Transverse colon (tissue), 4 donors: ENCODE results near the gene SLC35F6. TPM values are rescaled to one million over a fixed set of nuclear protein-coding genes. Genes with fewer than 3 reads are reported as not detected.

Experiments
- DNase-seq: peaks from one replicate; pipeline ENCODE4 v3.0.0-alpha.2; 2019
- H3K27ac ChIP-seq, 4 donors: fragments of 200-600 bp; sonication (generic); 2 replicates each; pipeline ENCODE4 v1.5.1; 2016 to 2018; ENCODE audit warnings: inconsistent platforms in 4 of 4
- H3K27me3 ChIP-seq: fragments of 200-600 bp; sonication (generic); 2 replicates; pipeline ENCODE4 v1.5.1; 2017; ENCODE audit warnings: inconsistent platforms
- H3K36me3 ChIP-seq, 4 donors: fragments of 200-600 bp; sonication (generic); 2 replicates each; pipeline ENCODE4 v1.5.1; 2017 to 2019; ENCODE audit warnings: inconsistent platforms in 4 of 4
- H3K4me1 ChIP-seq, 4 donors: fragments of 200-600 bp; sonication (generic); 2 replicates each; pipeline ENCODE4 v1.5.1; 2017 to 2020; ENCODE audit warnings: inconsistent platforms in 4 of 4
- H3K4me3 ChIP-seq, 4 donors: fragments of 200-600 bp; sonication (generic); 1 replicate in 1 of 4; 2 replicates in 3 of 4; pipeline versions ENCODE4 v1.5.1 to v1.6.1; 2017 to 2019; ENCODE audit warnings: inconsistent platforms in 4 of 4
- H3K9me3 ChIP-seq, 2 donors: fragments of 200-600 bp; sonication (generic); 2 replicates each; pipeline ENCODE4 v1.5.1; 2017 to 2019; ENCODE audit warnings: inconsistent platforms in 2 of 2
- EP300 ChIP-seq: sonication (generic); formaldehyde crosslinking; IDR thresholded peaks from one replicate; pipeline ENCODE4 v1.6.1; 2017; ENCODE audit warnings: antibody characterized with exemption, low read depth
- POLR2A ChIP-seq: fragments of 450-650 bp; IDR thresholded peaks from one replicate; pipeline ENCODE4 v1.6.1; 2016; ENCODE audit warnings: antibody characterized with exemption, mild to moderate bottlenecking, moderate library complexity
- POLR2AphosphoS5 ChIP-seq, 3 donors: sonication (generic); formaldehyde crosslinking; IDR thresholded peaks; one replicate each; pipeline ENCODE4 v1.6.1; 2016; ENCODE audit warnings: antibody characterized with exemption in 3 of 3
- WGBS, 2 donors: methylation state at CpG; one replicate each; pipeline ENCODE4 v1.1.5; 2018; ENCODE audit warnings: low coverage in 1 of 2; 5-methylcytosine and 5-hydroxymethylcytosine counted together
- in situ Hi-C, 4 donors: fragments of 200-750 bp; cut with MboI; loops; one replicate each; pipeline versions ENCODE4 v1.15.0 to v1.15.1; 2017; ENCODE audit warnings: low sequenced_read_pairs in 3 of 4, low pct_ligation_motif_present in 1 of 4, low pct_unique_long_range_greater_than_20kb in 1 of 4
- intact Hi-C: fragments of 100-400 bp; cut with DNase I; formaldehyde crosslinking; loops from one replicate; pipeline ENCODE4 v1.15.1; 2023; ENCODE audit warnings: low total_unique reads
- total RNA-seq, 4 donors: library from RNA; depleted of rRNA; stranded (reverse); fragments of >200 nt; gene quantifications; one replicate each; pipeline ENCODE4 v1.1.0, GENCODE V29; 2016
- TF ChIP-seq, protein P1 (sequence below), 5 experiments: fragments of 200-600 bp in 3 of 5; fragments of 450-650 bp in 2 of 5; sonication (generic) in 3 of 5; IDR thresholded peaks; 1 replicate in 2 of 5; 2 replicates in 3 of 5; pipeline ENCODE4 v1.5.1; 2016 to 2017; ENCODE audit warnings: antibody characterized with exemption in 5 of 5, inconsistent platforms in 3 of 5, mild to moderate bottlenecking in 2 of 5, moderate library complexity in 1 of 5

Gene SLC35F6
- total RNA-seq, 4 donors from 2014 or later: 23.3 to 36.3 (median 33.3) TPM

DNA sequence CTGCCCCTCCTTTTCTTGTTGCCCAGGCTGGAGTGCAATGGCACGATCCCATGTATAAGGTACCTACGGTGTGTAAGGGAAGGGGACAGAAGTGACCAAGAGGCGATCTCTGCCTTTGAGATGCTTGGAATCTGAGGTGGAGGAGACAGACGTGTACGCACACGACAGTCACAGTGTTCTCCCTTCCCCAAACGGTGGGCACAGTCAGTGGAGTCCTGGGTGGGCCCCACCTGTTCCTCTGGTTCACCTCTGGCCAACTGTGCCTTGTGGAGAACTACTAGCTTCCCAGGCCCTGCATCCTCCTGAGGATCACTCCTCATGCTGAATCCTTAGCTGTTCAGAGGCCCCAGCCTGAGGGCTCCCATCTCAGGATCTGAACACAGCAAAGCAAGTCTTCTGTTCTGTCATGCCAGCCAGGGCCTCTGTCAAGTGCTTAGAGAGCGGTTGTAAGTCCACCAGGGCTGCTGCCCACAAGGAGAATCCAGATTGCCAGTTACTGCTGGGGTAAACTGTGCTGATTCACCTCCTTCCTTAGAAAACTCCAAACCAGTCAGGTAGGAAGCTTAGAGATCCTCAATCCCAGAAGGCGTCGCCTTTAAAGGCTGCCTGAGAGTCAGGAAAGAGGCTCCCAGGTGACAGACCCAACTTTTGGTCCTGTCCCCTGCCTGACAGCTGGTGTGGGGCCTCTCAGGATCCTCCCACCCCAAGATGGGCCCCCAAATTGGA lies 1.6 kb downstream of the SLC35F6 start:
- TF ChIP-seq EP300: no peak
- TF ChIP-seq POLR2AphosphoS5 (IDR thresholded peaks at IDR 0.05): no peak
- TF ChIP-seq, protein P1, sequence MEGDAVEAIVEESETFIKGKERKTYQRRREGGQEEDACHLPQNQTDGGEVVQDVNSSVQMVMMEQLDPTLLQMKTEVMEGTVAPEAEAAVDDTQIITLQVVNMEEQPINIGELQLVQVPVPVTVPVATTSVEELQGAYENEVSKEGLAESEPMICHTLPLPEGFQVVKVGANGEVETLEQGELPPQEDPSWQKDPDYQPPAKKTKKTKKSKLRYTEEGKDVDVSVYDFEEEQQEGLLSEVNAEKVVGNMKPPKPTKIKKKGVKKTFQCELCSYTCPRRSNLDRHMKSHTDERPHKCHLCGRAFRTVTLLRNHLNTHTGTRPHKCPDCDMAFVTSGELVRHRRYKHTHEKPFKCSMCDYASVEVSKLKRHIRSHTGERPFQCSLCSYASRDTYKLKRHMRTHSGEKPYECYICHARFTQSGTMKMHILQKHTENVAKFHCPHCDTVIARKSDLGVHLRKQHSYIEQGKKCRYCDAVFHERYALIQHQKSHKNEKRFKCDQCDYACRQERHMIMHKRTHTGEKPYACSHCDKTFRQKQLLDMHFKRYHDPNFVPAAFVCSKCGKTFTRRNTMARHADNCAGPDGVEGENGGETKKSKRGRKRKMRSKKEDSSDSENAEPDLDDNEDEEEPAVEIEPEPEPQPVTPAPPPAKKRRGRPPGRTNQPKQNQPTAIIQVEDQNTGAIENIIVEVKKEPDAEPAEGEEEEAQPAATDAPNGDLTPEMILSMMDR (IDR thresholded peaks at IDR 0.05): no peak
- no peak for TF ChIP-seq POLR2A
- 84% methylated on average over 9 of the region's 10 CpGs; no CpG with 5 or more reads in 1 of the 2 donors for WGBS, 2 donors
- Histone ChIP-seq H3K9me3 (no peaks in the 10 kb centered on the region), H3K4me1 (peaks cover 11 to 64% (median 25%) of the 10 kb centered on the region in 4 donors), H3K36me3 (no peaks in the 10 kb centered on the region), H3K27ac (peak overlapping the region; percentile 87 to 94 (median 88)), H3K4me3 (peak overlapping the region in 1 of 4 donors; percentile 78), H3K27me3 (no peaks in the 10 kb centered on the region)
- no peak for DNase-seq
- in situ Hi-C loops (no loop called here), intact Hi-C loops (no loop called here)

DNA sequence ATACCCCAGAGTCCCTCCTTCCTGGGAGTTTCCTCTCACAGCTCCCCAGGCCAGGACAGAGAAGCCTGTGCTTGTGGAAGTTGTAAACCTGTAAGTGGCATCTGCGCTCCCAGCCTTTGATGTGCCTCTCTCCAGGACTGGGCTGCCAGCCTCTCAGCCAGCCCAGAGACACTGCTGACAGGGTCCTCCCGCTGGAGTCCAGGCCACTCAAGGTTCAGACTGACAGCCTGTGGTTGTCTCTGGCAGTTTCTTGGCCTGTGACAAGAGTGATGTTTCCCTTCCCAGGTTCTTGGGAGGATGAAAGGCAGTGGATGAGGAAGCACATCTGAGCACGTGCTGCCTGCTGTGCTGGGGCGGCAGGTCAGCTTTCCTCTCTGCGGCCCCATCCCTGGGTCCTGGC lies 3.0 kb downstream of the SLC35F6 start:
- no peak for DNase-seq
- TF ChIP-seq EP300 (no peak), POLR2AphosphoS5 (IDR thresholded peaks at IDR 0.05) (no peak), POLR2A (no peak)
- TF ChIP-seq, protein P1 (IDR thresholded peaks at IDR 0.05): no peak
- Histone ChIP-seq H3K27me3 (no peaks in the 10 kb centered on the region), H3K36me3 (no peaks in the 10 kb centered on the region), H3K9me3 (no peaks in the 10 kb centered on the region), H3K4me3 (no peak overlapping the region), H3K4me1 (peaks cover 26 to 79% (median 40%) of the 10 kb centered on the region in 4 donors), H3K27ac (peak overlapping the region in 3 of 4 donors; percentile 4 to 83 (median 29))
- intact Hi-C loops: no loop called here
- in situ Hi-C loops: no loop called here
- 69% methylated on average over 5 of the region's 5 CpGs; no CpG with 5 or more reads in 1 of the 2 donors for WGBS, 2 donors

DNA sequence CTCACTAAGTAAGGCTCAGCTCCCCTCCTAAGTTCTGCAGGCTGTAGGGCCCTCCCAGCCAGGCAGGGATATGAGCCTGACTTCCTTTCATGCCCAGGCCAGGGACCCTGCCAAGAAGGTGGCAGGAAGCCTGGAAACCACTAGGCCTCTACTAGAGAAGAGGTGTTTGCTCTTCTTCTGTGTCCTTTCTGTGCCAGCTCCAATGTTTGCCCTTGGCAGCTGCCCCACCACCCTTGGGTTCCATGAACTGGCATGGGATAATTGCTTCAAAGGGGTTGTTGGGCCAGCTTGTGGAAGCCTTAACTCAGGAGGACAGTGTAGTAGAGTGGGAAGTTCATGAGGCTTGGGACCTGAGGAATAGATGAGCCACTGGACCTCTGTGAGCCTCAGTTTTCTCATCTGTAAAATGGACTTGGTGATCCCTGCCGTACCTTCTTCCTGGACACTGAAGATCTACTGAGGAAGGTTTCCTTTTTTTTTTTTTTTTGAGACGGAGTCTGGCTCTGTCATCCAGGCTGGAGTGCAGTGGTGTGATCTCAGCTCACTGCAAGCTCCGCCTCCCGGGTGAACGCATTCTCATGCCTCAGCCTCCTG lies 3.9 kb downstream of the SLC35F6 start:
- H3K27me3 ChIP-seq: no peaks in the 10 kb centered on the region
- H3K27ac ChIP-seq: peak overlapping the region in 2 of 4 donors; percentile 29 to 83
- H3K4me1 ChIP-seq: peaks cover 34 to 88% (median 48%) of the 10 kb centered on the region in 4 donors
- TF ChIP-seq, protein P1 (IDR thresholded peaks at IDR 0.05): no peak
- TF ChIP-seq POLR2A (no peak), POLR2AphosphoS5 (IDR thresholded peaks at IDR 0.05) (no peak)
- WGBS, 2 donors: 94 to 100% methylated on average over 1 to 5 of the region's 5 CpGs
- intact Hi-C loops: no loop called here
- DNase-seq: no peak
- no peaks in the 10 kb centered on the region for H3K9me3 ChIP-seq
- H3K4me3 ChIP-seq: no peak overlapping the region
- in situ Hi-C loops: no loop called here
- no peaks in the 10 kb centered on the region for H3K36me3 ChIP-seq

DNA sequence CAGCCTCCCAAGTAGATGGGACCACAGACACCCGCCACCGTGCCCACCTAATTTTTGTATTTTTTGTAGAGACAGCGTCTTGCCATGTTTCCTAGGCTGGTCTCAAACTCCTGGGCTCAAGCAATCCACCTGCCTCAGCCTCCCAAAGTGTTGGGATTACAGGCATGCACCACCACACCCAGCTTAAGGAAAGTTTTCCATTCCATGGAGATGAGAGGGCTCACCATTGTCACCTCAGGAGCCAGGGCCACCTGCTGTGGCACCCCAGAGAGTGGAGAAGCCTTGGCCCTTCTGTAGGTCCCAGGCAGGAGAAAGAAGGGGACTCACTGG lies 4.6 kb downstream of the SLC35F6 start:
- no peak overlapping the region for H3K4me3 ChIP-seq
- peak overlapping the region; percentile 30 to 88 (median 82) for H3K27ac ChIP-seq
- in situ Hi-C loops: no loop called here

More for the DNA sequence above, 4.6 kb downstream of the SLC35F6 start:
- H3K9me3 ChIP-seq: no peaks in the 10 kb centered on the region
- intact Hi-C loops: no loop called here
- 94% methylated on average over 3 of the region's 3 CpGs; no CpG with 5 or more reads in 1 of the 2 donors for WGBS, 2 donors
- no peaks in the 10 kb centered on the region for H3K36me3 ChIP-seq
- H3K4me1 ChIP-seq: peaks cover 35 to 85% (median 48%) of the 10 kb centered on the region in 4 donors
- H3K27me3 ChIP-seq: no peaks in the 10 kb centered on the region
- DNase-seq: no peak
- TF ChIP-seq POLR2AphosphoS5 (IDR thresholded peaks at IDR 0.05) (no peak), POLR2A (no peak), EP300 (no peak)
- TF ChIP-seq, protein P1 (IDR thresholded peaks at IDR 0.05): no peak
